ENCODE measurements around the gene SH3BP4. TPM values are rescaled to one million over a fixed set of nuclear protein-coding genes. Genes with fewer than 3 reads are reported as not detected.

SH3BP4 gene
- total RNA-seq, 1 donor from 2014 or later = 49.5 TPM

GRCh38 chr2:235024931-235025773, 73.3 kb downstream of the SH3BP4 start:
- Mint-ChIP-seq H3K36me3 (peaks cover 25% of the 10 kb centered on the region), H3K27ac (peak overlapping the region; percentile 11), H3K4me1 (ENCODE audit: unreplicated experiment) (peaks cover 53% of the 10 kb centered on the region), H3K9me3 (peaks cover 6% of the 10 kb centered on the region), H3K4me3 (no peak overlapping the region), H3K27me3 (no peaks in the 10 kb centered on the region)
- DNase-seq (ENCODE audit: extremely low spot score, unreplicated experiment) = no peak
- TF ChIP-seq CTCF (conservative IDR thresholded peaks at IDR 0.05) = no peak

GRCh38 chr2:235025800-235026536, 74.2 kb downstream of the SH3BP4 start:
- Mint-ChIP-seq H3K36me3 (peaks cover 21% of the 10 kb centered on the region), H3K4me3 (no peak overlapping the region), H3K27me3 (no peaks in the 10 kb centered on the region), H3K27ac (peak overlapping the region; percentile 11), H3K9me3 (peaks cover 6% of the 10 kb centered on the region), H3K4me1 (ENCODE audit: unreplicated experiment) (peaks cover 49% of the 10 kb centered on the region)
- no peak for DNase-seq (ENCODE audit: extremely low spot score, unreplicated experiment)
- no peak for TF ChIP-seq CTCF (conservative IDR thresholded peaks at IDR 0.05)

GRCh38 chr2:235026649-235027557, 75.1 kb downstream of the SH3BP4 start:
- DNase-seq (ENCODE audit: extremely low spot score, unreplicated experiment) = no peak
- Mint-ChIP-seq H3K27me3 (no peaks in the 10 kb centered on the region), H3K9me3 (peaks cover 6% of the 10 kb centered on the region), H3K36me3 (peaks cover 19% of the 10 kb centered on the region), H3K4me1 (ENCODE audit: unreplicated experiment) (peaks cover 51% of the 10 kb centered on the region), H3K4me3 (no peak overlapping the region), H3K27ac (peak overlapping the region; percentile 61)
- TF ChIP-seq CTCF (conservative IDR thresholded peaks at IDR 0.05) = no peak

GRCh38 chr2:235027558-235028214, 75.9 kb downstream of the SH3BP4 start:
- Mint-ChIP-seq H3K36me3 (peaks cover 16% of the 10 kb centered on the region), H3K9me3 (peaks cover 6% of the 10 kb centered on the region), H3K27ac (peak overlapping the region; percentile 44), H3K4me1 (ENCODE audit: unreplicated experiment) (peaks cover 51% of the 10 kb centered on the region), H3K27me3 (no peaks in the 10 kb centered on the region), H3K4me3 (peak overlapping the region; percentile 50)
- TF ChIP-seq CTCF (conservative IDR thresholded peaks at IDR 0.05) = no peak
- no peak for DNase-seq (ENCODE audit: extremely low spot score, unreplicated experiment)

GRCh38 chr2:235028646-235029045, 76.8 kb downstream of the SH3BP4 start:
- peaks cover 16% of the 10 kb centered on the region for H3K36me3 Mint-ChIP-seq
- H3K9me3 Mint-ChIP-seq = peaks cover 6% of the 10 kb centered on the region
- H3K27me3 Mint-ChIP-seq = no peaks in the 10 kb centered on the region
- no peak for TF ChIP-seq CTCF (conservative IDR thresholded peaks at IDR 0.05)
- H3K4me1 Mint-ChIP-seq (ENCODE audit: unreplicated experiment) = peaks cover 51% of the 10 kb centered on the region
- no peak for DNase-seq (ENCODE audit: extremely low spot score, unreplicated experiment)
- H3K4me3 Mint-ChIP-seq = no peak overlapping the region
- peak overlapping the region; percentile 76 for H3K27ac Mint-ChIP-seq

Measured in type B pancreatic cell (in vitro differentiated cells).